ENCODE results near the gene ATP8B4.
"Not testable (repeated sequence)": the region's sequence is repeated elsewhere in the genome, so short reads cannot be mapped to it uniquely, and the experiment has no call there.

Gene ATP8B4

GRCh38 chr15:50137893-50138292 is 18.9 kb upstream of the ATP8B4 start:
- DNase-seq, result no peak

- no peak for DNase-seq
Observed at GRCh38 chr15:50137330-50137761, 18.3 kb upstream of the ATP8B4 start.

DNA sequence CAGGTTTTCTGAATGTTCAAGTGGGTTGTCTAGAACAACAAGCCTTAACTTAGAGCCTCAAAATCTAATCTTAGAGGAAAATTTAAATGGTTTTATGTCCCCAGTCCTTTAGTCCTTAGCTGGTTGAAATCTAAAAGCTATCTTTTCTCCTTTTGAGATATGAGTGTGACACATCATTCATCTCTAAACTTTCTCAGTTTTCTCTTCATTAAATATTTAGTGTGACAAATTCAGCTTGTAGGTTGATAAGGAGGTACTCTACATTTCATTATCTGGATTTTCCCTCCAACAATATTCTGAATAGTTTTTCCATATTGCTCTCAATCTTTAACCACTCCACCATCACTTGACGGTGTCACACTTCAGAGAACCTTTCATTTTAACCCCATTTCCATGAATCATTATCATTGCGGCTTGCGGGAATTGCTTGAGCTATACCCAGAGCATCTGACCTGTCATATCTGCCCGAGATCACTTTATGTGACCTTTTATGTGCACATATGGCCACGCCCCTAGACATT is 16.1 kb upstream of the ATP8B4 start:
- no peak for DNase-seq

DNA sequence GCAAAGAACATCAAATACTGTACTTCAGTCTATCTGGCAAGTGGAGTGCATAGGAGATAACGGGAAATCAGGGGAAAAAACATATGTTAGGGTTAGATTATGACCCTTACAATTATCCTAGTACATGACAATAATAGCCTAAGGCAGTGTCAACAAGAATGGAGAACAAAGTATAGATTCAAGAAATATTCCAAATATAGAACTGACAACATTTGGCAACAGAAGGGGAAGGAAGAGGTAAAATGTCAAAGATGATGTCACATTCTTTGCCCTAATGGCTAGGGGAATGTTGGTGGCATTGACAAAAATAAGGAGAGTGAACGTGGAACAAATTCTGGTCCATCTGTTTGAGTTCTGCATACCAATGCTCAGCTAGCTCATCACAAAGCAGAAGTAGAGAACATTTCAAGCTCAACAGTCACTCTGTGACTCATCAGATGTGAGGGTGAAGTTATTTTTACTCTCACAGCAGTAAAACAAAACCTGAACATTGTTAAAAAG is 15.5 kb upstream of the ATP8B4 start:
- no peak for DNase-seq

DNA sequence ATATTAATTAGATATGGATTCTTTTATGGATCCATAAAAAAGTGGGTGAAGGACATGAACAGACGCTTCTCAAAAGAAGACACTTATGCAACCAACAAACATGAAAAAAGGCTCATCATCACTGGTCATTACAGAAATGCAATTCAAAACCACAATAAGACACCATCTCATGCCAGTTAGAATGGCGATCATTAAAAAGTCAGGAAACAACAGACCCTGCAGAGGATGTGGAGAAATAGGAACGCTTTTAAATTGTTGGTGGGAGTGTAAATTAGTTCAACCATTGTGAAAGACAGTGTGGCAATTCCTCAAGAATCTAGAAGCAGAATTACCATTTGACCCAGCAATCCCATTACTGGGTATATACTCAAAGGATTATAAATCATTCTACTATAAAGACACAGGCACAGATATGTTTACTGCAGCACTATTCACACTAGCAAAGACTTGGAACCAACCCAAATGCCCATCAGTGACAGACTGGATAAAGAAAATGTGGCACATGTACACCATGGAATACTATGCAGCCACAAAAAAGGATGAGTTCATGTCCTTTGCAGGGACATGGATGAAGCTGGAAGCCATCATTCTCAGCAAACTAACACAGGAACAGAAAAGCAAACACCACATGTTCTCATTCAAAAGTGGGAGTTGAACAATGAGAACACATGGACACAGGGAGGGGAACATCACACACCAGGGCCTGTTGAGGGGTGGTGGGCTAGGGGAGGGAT is 13.4 kb upstream of the ATP8B4 start:
- DNase-seq, result not testable (repeated sequence)

- no peak for DNase-seq
Observed at GRCh38 chr15:50131617-50132016, 12.6 kb upstream of the ATP8B4 start.

GRCh38 chr15:50128266-50128665 is 9.2 kb upstream of the ATP8B4 start:
- no peak for DNase-seq

GRCh38 chr15:50127255-50127777 is 8.3 kb upstream of the ATP8B4 start:
- DNase-seq, result no peak

DNA sequence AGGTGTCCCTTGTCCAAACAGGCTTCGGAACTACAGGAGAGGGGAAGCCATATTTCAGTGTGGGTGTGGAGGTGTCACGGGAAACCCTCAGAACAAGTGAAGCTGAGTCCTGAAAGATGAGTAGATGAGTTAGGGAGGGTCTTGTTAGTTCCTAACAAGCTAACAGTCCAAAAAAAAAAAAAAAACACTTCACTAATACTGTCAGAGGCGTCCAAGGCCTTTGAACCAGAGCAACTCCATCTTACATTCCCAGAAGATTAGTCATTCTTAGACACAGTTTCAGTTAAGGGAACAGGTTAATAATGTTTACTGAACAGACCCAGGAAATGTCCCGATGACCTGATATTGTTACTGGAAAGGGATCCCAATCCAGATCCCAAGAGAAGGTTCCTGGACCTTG is 7.0 kb upstream of the ATP8B4 start:
- no peak for DNase-seq

- peak; percentile 53 to 61 for DNase-seq
Observed at GRCh38 chr15:50124631-50125030, 5.6 kb upstream of the ATP8B4 start.

GRCh38 chr15:50123861-50124557 is 5.0 kb upstream of the ATP8B4 start:
- DNase-seq, result no peak

GRCh38 chr15:50120729-50121128 is 1.7 kb upstream of the ATP8B4 start:
- DNase-seq, result no peak

GRCh38 chr15:50117431-50118027 is 1.5 kb downstream of the ATP8B4 start:
- DNase-seq, result no peak

DNA sequence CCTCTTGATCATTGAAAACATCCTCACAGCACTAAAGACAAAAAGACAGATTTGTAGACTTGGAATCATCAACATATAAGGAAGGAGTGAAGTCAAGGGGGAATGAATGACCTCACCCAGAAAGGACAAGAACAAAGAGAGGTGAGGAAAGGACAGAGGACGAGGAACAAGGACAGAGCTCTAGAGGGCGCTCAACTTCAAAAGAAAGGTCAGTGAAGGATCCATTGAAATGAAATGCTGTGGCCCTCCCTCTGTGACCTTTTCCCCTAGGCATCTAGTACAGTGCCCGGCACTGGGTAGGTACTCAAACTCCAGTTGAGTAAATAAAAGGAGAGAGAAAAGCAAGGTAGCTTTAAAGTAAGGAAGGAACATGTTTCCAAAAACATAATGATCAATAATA is 2.6 kb downstream of the ATP8B4 start:
- DNase-seq, result peak in 1 of 2 experiments; percentile 65

DNA sequence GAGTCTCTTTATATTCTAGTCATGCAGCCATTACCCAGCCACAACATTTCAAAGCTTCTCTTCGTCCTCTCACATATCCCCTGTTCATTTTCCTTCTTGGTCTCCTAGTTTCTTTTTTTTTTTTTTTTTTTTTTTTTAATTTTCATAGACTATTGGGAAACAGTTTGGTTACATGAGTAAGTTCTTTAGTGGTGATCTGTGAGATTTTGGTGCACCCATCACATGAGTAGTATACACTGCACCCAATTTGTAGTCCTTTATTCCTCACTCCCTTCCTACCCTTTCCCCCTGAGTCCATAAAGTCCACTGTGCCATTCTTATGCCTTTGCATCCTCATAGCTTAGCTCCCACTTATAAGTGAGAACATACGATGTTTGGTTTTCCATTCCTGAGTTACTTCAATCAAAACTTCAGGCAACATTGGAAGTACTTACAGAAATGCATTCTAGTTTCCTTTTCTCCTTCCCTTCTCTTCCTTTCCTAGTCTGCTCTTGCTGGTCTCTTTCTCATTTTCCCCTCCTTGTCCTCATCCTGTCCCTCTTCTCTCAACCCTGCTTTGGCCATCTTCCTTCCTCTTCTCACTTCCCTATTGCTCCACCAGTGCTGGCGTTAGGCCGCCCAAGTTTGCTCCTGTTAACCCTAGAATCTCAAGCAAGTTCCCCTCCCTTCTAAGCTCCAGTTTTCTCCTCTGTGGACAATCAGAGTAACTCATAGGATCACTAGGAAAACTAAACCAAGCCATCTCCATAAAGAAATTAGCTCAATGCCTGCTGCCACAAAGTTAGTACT is 4.8 kb downstream of the ATP8B4 start:
- DNase-seq, result no peak

DNA sequence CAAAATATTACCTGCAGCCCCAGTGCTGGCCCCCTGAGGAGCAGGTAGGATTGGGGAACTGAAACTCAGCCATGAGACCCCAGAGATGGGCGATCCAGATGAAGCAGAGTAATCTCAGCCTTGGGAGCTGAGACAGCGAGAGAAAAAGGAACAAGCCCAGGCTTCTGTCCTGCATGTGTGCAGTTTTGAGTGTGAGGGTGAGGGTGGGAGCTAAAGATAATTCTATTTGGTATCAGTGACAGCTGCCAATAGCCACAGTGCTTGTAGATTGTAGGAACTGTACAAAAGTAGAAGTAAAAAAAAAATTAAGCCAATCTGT is 5.9 kb downstream of the ATP8B4 start:
- DNase-seq, result no peak

- DNase-seq, result no peak
Observed at GRCh38 chr15:50112488-50113186, 6.4 kb downstream of the ATP8B4 start.

- DNase-seq, result no peak
Observed at GRCh38 chr15:50110285-50110684, 8.7 kb downstream of the ATP8B4 start.

- no peak for DNase-seq
Observed at GRCh38 chr15:50109076-50109987, 9.7 kb downstream of the ATP8B4 start.

DNA sequence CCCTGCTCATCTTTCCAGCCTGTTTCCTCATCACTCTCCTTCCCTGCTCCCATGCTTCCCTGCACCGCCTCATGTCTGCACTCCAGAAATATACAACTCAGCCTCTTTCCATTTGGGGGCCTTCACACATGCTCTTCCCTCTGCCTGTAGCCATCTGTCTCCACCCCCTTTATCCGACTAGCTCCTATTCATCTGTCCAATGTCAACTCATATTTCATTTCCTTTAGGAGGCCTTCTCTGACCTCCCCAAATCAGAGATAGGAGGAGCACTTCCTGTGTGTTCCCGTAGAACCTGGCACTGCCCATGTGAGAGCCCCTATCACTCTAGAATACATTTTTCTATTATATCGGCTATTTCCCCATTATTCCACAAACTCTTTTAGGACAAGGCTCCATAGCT is 10.6 kb downstream of the ATP8B4 start:
- no peak for DNase-seq

Data from NCI-H526 (cell line).